GM11168 (cell line): ENCODE results near the gene PRSS1.
"Not testable (repeated sequence)": the region's sequence is repeated elsewhere in the genome, so short reads cannot be mapped to it uniquely, and the experiment has no call there.

Source experiments
- in situ Hi-C: fragments of 300-500 bp; cut with MboI; formaldehyde crosslinking; loops from one replicate; pipeline ENCODE4 v1.12.0; 2022; ENCODE audit warnings: low sequenced_read_pairs; ENCODE audit not compliant: unreplicated experiment

The PRSS1 gene

DNA sequence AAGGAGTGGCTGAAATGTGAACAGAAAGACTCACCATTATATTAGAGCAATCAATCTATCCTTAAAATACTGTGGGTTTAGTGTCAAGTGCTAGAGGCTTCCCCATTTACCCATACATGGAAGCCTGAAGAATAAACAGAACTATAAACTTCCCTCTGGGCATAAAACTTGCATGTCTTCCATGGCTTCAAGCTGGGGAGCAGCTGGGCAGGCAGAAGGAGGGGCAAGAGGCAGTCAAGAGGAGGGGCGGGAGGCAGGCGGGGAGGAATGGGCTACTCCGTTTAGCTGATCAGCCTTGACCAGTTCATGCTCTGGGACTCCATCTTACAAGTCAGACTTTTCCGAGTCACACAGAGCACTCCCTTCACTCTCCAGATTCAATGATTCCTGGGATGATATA is 3.5 kb upstream of the PRSS1 start:
- in situ Hi-C loops, result no loop called here

DNA sequence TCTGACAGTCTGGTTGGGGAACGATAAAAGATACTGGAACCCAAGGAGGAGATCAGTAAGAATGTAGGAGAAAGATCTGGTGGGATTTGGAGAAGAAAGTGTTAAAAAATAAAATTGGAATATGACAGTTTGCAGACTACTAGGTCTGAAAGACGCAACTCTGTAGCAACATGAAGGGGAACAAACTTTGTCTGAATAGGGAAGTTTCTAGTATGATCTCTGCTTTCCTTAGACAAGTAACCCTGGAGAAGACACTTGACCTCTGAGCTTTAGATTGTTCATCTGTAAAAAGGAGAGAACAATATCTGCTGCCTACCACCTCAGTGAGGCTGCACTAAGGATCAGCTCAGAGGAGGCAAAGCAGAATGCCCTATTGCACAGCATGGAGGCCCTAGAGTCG is 3.0 kb upstream of the PRSS1 start:
- in situ Hi-C loops, result no loop called here

DNA sequence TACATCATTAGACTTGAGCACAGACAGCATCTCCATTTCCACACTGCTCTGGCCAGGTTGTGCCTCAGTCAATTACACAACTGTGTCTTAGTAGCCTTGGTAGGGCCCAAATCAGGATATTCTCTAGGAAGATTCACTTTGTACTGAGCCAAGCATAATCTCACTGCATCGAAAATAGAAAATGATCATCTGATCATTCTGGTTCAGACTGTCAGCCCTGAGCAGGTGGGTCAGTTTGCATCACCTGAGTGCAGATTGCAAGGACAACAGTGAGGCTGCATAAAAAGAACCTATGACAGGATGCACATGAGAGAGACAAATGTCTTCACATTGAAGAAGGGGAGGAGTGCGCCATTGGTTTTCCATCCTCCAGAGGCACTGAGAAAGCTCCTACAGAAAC is 862 bp upstream of the PRSS1 start:
- in situ Hi-C loops, result not testable (repeated sequence)

DNA sequence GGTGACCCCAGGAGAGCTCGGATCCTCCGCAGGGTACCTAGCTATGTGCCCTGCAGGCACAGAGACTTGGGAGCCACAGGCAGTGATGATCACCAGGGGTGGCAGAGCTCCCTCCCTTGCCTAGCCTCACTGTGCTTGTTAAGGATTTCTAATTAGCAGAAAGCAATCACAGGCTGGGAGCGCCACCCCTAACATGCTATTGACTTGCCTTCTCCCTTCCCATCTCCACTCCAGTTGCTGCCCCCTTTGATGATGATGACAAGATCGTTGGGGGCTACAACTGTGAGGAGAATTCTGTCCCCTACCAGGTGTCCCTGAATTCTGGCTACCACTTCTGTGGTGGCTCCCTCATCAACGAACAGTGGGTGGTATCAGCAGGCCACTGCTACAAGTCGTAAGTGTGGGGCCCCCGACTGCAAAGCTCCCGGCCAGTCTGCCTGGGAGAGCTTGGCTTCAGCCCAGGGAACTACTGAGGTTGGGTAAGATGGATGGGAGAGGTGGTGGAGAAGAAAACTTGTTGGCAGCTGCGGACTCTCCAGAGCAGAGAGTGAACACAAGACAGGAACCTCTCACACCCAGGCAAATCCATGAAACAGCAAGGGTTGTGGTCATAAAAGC is 1.2 kb downstream of the PRSS1 start:
- in situ Hi-C loops, result no loop called here

DNA sequence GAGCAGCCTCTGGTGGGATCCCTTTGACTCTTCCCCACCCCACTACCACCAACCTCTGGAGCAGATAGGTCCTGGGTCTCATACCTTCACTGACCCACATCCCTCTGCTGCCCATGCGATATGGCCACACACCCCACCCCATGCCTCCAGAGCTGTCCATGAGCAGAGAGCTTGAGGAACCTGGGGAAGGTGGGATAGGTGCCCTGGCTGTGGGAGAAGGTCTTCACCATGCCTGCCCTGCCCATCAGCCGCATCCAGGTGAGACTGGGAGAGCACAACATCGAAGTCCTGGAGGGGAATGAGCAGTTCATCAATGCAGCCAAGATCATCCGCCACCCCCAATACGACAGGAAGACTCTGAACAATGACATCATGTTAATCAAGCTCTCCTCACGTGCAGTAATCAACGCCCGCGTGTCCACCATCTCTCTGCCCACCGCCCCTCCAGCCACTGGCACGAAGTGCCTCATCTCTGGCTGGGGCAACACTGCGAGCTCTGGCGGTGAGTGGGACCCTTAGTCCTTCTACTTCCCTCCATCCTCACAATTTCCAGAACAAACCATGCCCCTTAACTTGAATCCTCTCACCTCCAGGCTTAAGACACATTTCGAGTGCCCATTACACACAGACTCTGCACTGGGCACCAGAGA is 2.4 kb downstream of the PRSS1 start:
- in situ Hi-C loops, result not testable (repeated sequence)

DNA sequence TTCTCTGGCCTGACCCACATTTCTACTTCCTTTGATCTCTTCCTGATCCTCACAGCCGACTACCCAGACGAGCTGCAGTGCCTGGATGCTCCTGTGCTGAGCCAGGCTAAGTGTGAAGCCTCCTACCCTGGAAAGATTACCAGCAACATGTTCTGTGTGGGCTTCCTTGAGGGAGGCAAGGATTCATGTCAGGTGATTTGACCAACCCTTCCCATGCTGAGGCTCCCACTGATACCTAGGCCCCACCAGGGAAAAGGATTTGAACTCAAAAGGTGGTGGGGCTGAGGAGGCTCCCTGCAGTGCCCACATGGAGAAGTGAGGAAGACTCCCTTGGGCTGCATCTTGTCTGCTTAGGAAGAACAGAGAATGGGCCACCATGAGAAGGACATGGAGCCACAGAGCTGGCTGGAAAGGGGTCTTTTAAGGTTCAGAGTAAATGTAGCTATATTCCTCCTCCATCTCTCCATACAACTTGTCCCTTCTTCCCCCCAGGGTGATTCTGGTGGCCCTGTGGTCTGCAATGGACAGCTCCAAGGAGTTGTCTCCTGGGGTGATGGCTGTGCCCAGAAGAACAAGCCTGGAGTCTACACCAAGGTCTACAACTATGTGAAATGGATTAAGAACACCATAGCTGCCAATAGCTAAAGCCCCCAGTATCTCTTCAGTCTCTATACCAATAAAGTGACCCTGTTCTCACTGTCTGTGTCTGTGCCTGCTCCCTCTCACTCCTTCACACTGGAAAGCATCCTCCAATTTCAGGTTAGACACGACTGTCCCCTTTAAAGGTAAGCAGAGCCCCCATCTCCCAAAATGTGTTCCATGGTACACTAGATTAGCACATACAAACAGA is 3.3 kb downstream of the PRSS1 start:
- in situ Hi-C loops, result no loop called here

DNA sequence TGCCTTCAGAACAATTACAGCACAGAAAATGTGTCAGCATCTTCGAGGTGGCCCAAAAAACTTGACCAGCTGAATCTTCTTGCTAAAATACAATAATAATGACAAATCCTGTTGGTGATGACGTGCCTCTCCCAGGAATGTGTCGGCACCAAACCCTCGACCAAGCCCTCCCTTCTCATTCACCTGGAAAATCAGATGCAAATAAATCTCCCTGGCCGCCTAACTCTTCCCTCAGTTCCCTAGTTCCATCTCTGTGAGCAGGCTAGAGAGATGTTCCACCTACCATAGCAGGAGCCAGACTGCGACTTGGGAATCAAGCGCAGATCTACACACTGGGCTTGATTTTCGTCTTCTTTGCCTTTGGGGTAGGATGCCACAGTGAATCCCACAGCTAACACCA is 4.1 kb downstream of the PRSS1 start:
- in situ Hi-C loops, result no loop called here

DNA sequence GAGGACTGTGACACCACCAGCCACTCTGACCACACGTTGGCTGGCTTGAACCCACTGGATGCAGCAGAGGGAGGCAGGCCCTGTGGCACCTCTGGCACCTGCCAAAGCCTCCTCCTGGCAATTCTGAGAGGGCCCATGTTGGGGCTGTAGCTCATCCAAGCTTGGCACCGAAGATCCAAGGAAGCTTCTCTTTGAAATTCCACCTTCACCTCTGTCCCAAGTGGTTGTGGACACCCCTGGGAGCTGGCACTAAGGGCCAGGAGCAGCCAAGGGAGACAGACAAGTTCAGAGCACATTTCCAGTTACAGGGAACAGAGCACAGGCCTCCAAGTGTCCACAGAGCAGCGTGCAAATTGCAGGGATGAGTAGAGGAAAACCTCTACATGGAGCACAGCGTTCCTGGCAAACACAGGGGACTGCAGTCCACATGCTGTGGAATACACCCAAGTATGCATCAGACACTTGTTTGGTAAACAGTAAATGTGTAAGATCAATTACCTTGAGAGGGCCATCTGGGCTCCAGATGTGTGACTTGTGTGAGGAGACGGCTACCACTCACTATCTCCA is 4.7 kb downstream of the PRSS1 start:
- in situ Hi-C loops, result not testable (repeated sequence)

DNA sequence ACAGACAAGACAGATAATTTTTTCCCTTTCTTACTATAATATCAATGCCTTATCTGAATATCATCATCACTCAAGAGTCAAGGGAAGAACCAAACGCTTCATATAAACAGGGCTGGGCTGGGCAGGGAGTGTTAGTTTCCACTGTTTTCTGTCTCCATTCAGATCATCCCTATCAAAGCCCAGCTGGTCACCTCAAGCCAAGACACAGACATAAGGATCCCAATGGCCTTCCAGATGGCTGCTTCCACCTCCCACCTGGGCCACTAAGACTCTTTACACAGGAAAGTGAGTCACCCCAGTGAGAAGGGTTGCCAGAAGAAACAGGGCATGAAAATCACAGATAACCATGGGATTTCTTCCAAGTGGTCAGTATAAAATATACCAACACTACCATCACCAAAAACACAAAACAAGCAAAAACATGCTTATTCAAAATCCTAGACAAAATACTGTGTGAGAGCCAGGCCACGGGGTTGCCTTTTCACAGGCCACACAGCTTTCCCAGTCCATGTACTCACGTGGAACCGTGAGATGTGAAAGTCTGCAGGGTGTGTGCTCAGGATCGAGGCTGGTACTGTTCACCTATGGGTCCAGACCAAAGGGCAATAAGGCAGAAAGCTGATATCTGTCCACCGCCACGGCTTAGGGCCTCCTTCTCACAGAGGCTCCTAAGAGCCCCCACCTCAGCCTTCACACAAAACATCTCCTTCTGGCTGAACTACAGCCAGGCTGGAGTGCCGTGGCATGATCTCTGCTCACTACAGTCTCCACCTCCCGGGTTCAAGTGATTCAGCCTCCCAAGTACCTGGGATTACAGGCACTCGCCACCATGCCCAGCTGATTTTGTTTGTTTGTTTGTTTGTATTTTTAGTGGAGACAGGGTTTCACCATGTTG is 5.7 kb downstream of the PRSS1 start:
- in situ Hi-C loops, result no loop called here

DNA sequence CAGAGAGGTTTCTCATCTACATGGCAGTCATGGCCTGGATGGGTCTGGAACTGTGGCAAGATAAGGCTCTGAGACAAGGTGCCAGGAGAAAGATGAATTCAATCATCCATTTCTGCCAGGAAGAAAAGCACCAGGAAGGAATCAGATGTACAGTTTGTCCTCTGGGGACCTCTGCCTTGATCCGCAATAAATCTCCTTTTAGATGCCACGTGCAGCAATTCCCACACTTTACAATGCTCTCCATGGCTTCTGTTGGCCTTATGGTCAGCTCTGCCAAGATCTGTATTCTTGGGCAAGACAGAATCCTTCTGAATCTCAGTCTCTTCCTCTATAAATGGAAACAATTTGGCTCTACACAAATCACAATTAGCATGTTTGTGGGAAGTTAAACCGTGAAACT is 9.0 kb downstream of the PRSS1 start:
- in situ Hi-C loops, result not testable (repeated sequence)

DNA sequence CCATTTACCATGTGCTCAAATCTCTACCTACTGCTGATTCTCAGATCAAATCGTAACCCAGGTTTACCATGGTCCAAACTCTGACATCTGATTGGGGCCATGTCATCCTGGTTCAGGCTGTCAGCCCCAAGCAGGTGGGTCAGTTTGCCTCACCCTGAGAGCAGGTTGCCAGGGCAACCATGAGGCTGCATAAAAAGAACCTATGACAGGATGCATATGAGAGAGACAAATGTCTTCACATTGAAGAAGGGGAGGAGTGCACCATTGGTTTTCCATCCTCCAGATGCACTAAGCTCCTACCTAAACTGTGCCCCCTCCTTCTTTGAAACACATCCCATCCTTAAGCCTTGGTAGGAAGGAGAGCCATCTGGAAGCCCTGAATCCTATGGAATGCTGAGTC is 10.2 kb downstream of the PRSS1 start:
- in situ Hi-C loops, result no loop called here

DNA sequence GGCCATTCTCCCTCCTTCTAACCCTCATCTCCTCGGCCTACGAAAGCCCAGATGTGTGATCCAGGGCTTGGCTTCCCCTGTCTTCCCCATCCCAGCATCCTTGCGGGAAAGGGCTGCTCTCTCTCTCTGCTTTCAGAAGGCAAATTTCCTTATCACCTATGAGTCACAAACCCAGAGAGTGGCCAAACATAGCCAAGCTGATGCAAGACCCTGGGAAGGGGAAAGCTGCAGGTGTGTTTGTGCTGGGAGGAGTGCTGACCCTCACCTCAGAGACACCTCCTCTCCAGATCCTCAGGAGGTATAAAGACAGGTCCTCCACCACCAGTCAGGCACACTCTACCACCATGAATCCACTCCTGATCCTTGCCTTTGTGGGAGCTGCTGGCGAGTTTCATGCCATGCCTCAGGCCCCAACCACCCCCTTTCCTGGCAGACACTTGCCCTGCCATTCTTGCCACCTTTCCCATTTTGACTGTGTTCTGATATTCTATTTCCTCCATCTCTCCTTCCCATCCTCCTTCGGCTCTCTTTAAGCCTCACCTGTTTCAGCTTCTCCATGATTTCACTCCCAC is 10.9 kb downstream of the PRSS1 start:
- in situ Hi-C loops, result no loop called here

DNA sequence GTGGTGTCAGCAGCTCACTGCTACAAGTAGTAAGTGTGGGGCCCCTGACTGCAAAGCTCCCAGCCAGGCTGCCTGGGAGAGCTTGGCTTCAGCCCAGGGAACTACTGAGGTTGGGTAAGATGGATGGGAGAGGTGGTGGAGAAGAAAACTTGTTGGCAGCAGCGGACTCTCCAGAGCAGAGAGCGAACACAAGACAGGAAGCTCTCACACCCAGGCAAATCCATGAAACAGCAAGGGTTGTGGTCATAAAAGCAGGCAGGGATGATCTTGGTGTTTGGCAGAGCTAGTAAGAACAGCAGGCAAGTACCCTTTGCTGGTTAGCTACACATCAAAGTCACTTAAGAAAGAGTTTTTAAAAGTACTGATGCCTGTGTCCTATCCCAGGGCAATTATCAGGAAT is 12.3 kb downstream of the PRSS1 start:
- in situ Hi-C loops, result not testable (repeated sequence)

DNA sequence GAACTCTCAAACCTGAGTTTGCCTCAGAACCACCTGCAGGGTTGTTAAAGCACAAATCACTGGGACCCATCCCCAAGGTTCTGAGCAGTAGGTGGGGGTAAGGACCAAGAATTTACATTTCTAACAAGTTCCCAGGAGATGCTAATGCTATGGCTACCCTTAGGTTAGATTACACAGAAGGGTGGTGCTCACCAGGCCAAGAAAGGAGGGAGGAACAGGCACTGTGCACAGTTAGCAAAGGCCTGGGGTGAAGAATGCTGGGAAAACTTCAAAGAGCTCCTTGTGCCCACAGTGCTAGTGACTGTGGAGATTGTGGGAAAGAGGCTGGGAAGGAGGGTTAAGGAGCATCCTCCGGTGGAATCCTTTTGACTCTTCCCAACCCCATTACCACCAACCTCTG is 12.8 kb downstream of the PRSS1 start:
- in situ Hi-C loops, result no loop called here

DNA sequence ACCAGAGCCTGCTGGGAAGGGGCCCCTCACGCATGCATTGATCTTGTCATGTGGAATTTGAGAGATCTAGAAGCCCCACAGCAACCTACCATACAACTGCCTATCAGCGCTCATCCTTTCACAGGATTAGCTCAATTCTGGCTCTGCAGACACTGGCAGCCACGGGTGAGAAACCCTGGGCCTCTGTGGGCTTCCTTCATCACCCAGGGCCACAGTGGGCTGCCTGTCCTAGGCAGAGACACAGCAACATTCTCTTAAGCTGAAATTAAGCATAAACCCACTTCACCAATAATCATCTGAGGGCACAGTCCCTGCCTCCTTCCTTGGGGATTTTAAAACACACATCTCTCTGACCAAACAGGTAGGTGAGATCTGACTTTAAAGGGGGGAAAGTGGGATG is 18.2 kb downstream of the PRSS1 start:
- in situ Hi-C loops, result no loop called here

DNA sequence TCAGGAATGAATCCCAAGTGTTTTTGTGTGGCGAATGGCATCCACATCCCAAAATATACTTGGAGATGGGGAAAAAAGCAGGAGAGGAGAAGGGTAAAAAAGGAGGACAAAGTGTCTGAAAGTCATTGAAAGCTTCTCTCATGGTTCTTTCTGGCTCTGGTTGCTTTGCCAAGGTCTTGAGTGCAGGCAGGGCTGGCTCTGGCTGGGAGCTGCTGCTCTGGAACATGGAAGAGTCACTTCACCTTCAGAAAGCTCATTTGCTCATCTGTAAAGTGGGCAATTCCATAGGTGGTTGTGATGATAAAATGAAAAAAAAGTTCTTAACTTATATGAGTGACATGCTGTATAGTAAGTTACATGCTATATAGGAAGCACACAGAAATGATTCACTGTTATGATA is 18.6 kb downstream of the PRSS1 start:
- in situ Hi-C loops, result no loop called here

DNA sequence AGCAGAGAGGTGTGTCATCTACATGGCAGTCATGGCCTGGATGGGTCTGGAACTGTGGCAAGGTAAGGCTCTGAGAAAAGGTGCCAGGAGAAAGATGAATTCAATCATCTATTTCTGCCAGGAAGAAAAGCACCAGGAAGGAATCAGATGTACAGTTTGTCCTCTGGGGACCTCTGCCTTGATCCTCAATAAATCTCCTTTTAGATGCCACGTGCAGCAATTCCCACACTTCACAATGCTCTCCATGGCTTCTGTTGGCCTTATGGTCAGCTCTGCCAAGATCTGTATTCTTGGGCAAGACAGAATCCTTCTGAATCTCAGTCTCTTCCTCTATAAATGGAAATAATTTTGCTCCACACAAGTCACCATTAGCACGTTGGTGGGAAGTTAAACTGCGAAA is 19.6 kb downstream of the PRSS1 start:
- in situ Hi-C loops, result not testable (repeated sequence)

DNA sequence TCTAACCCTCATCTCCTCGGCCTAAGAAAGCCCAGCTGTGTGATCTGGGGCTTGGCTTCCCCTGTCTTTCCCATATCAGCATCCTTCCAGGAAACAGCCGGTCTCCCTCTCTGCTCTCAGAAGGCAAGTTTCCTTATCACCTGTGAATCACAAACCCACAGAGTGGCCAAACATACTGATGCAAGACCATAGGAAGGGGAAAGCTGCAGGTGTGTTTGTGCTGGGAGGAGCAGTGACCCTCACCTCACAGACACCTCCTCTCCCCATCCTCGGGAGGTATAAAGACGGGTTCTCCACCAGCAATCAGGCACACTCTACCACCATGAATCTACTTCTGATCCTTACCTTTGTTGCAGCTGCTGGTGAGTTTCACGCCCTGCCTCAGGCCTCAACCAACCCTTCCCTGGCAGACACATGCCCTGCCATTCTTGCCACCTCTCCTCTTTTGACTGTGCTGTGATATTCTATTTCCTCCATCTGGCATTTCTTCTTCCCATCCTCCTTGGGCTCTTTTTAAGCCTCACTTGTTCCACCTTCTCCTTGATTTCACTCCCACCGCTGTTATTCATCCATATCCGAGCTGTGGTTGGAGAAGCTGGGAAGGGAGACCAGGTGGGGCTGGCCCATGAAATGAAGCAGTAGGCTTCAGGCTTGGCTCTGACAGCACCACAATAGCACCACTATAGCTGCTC is 21.5 kb downstream of the PRSS1 start, which contains the start of gene PRSS2:
Gene PRSS2, plus strand, starts transcription at position 310 of the 692 bp plus-strand sequence. Its CDS starts 13 bp downstream, at position 323.
- in situ Hi-C loops, result no loop called here

DNA sequence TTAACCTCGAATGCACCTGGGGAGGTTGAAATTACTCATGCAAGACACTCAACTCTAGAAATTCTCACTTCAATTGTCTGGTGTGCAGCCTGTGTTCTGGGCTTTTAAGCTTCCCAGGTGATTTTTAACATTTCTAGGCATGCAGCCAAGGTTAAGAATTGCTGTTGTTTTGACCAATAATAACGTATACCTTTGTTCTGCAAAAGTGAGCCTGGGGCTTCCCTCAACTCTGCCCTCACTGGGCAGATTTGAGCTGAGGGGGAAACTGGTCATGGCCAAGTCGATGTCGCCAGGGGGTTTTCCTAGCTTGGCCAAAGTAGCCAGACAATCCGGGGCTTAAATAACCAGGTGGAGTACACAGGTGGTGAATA is 22.1 kb downstream of the PRSS1 start:
- in situ Hi-C loops, result no loop called here
